ENCODE data around the gene EPB41L3.
"Not testable (repeated sequence)": the region's sequence is repeated elsewhere in the genome, so short reads cannot be mapped to it uniquely, and the experiment has no call there.

The EPB41L3 gene

DNA sequence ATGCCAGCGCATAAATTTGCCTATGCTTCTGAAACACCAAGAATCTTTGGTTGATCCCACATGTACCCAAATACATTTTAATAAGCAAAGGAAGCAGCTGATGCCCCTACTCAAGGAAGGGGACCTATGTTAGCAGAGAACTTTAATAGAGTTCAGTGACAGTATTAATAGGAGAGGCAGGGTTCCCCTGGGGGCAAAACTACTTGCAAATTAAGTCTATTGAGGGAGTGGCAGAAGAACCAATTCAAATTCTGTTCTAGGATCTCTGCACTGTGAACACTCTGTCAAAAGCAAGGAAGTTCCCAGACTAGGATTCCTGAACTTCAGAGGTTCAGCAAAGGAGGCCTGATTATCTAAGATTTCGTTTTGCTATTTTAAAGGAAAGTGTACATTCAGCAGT, 47.5 kb downstream of the EPB41L3 start:
- DNase-seq (ENCODE audit: low read depth) = no peak

- DNase-seq (ENCODE audit: low read depth) = no peak
Measured at GRCh38 chr18:5490753-5491480, 52.9 kb downstream of the EPB41L3 start.

- no peak for DNase-seq (ENCODE audit: low read depth)
Measured at GRCh38 chr18:5488844-5489243, 55.0 kb downstream of the EPB41L3 start.

- not testable (repeated sequence) for DNase-seq (ENCODE audit: low read depth)
Measured at GRCh38 chr18:5488044-5488443, 55.8 kb downstream of the EPB41L3 start.

DNA sequence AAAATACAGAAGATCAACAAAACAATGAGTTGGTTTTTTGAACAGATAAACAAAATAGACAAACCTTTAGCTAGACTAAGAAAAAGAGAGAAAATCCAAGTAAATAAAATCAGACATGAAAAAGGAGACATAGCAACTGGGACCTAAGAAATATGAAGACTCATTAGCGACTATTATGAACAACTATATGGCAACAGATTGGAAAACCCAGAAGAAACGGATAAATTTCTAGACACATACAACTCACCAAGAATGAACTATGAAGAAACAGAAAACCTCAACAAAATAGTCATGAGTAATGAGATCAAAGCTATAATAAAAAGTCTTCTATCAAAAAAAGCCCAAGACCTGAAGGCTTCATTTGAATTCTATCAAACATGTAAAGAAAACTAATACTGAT, 59.3 kb downstream of the EPB41L3 start:
- DNase-seq (ENCODE audit: low read depth) = no peak

DNA sequence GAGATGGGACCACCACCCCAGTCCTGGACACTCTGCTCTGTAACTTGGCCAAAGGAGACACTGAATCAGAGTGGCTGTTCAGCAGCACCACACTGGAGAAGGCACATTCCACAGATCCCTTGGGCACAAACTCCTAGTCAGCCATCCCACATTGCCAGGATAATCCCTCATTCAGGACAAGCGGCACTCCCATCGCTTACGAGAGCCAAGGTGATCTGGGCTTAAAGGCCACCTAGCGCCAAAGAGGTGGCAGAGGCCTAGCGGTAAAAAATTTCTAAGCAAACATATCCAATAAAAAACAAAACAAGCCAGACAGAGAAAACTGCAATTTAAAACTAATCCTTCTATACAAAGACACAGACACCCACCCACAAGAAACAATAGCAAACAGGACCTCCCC, 62.2 kb downstream of the EPB41L3 start:
- no peak for DNase-seq (ENCODE audit: low read depth)

DNA sequence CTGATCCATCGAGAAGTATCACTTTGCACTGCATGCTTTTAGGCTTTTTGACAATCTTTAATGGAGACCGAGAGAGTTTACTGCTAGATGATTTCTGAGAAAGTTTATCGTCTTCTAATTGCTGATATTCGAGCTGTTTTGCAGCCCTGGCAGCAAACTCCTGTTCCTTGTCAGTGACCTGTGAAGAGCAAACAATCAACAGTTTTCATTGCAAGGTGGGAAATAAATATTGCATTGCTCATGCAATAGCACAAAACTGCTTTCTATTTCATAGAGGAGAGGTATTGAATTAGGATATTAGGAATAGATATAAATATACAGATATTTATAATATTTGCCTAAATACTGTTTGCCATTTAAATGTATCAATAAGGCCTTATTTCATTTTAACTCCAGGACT, 65.5 kb downstream of the EPB41L3 start:
- DNase-seq (ENCODE audit: low read depth) = no peak

- DNase-seq (ENCODE audit: low read depth) = no peak
Measured at GRCh38 chr18:5476961-5477800, 66.6 kb downstream of the EPB41L3 start.

GRCh38 chr18:5475267-5475666, 68.5 kb downstream of the EPB41L3 start:
- DNase-seq (ENCODE audit: low read depth) = no peak

GRCh38 chr18:5469340-5469739, 74.5 kb downstream of the EPB41L3 start:
- no peak for DNase-seq (ENCODE audit: low read depth)

DNA sequence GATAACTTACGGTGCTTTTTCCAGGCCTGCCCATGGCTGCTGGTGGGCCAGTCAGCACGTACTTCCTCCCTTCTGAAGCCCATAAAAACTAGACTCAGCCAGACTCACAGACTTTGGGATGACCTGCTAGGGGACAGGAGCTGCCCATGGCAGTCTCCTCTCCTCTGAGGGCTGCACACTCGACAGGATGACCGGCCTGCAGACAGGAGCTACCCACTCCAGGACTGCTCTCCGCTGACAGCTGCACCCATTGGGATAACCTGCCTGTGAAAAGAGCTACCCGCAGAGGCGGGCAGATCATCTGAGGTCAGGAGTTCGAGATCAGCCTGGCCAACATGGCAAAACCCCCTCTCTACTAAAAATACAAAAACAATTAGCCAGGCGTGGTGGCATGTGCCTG, 75.4 kb downstream of the EPB41L3 start:
- no peak for DNase-seq (ENCODE audit: low read depth)

GRCh38 chr18:5467671-5468070, 76.1 kb downstream of the EPB41L3 start:
- no peak for DNase-seq (ENCODE audit: low read depth)

DNA sequence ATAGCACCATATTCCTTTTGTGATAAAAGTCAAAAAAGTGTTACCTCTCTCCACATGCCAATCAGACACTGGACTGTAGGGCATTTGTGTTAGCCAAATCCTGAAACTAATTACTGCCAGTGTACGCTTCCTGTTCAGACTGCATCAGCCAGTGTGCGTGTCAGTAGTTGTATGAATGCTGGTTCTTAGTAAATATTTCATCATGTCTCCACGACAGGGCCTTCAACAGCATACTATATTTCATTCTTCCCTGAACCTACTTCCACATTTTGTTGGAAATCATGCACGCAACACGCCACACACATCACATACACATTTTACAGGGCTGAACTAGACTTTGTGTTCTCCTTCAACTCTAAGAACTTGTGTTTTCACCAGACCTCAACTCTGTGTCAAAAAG, 77.5 kb downstream of the EPB41L3 start:
- no peak for DNase-seq (ENCODE audit: low read depth)

DNA sequence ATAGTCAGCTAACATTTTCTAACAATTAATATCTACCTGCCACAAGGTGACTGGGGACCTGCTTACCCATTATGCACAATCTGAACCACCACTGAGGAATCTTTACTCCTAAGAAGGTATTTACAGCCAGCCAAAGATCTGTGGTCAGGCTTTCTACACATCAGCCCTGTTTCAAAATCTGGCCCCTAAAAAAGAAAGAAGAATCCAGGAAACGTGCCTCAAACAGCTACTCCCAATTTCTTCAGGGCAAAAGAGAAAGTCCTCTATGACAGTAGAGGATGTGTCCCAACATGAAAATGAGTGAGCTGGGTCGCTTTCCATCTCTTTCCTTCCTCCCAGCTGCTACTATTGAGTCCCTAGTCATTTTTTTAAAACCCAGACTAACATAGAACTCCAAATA, 79.5 kb downstream of the EPB41L3 start:
- DNase-seq (ENCODE audit: low read depth) = no peak

DNA sequence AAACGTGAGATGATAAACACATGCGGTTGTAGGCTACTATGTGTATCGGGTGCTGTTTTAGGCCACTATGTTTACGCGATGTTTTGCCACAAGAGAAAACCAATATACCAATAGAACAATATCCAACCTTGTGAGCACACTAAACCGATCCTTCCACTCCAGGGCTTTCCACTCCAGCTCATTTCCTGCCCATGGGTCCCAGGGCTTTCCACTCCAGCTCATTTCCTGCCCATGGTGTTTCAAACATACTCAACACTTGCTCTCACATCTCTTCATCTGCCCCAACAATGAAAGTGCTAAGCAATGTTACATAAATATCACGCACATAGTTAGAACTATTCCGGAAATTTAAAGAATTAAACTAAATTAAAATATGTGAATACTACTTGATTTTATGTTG, 80.0 kb downstream of the EPB41L3 start:
- DNase-seq (ENCODE audit: low read depth) = no peak

DNA sequence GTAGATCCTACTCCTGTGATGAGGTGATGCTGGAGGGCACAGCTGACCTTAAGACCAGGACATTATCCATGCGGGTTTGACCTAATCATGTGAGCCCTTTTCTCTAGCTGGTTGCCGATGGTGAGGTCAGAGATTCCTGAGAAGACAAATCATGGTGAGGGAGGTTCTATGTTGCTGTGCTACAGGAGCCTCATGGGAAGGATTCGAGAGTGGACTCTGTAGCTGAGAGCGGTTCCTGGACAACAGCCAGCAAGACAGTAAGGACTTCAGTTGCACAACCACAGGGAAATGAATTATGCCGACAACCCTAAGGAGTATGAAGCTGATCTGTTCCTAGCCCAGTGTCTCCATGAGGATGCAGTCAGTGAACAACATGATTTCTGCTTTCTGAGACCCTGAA, 80.4 kb downstream of the EPB41L3 start:
- no peak for DNase-seq (ENCODE audit: low read depth)

DNA sequence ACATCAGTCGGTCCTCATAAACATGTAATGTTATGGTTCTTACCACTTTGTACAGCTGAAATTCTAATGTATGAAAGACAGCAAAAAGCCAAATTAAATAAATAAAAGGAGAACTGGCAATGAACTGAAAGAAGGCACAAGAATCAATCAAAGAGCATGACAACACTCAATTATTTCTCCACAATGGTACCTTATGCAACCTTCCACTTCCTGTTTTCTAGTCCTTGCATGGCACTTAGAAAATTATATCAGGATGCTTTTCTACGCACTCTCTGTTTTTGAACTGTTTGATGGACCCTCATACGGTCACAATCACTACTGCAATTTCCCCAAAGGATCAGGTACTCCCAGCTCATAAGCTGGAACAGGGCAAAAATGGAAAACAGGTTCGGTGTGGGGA, 81.6 kb downstream of the EPB41L3 start:
- DNase-seq (ENCODE audit: low read depth) = no peak

GRCh38 chr18:5461041-5461440, 82.8 kb downstream of the EPB41L3 start:
- DNase-seq (ENCODE audit: low read depth) = no peak

GRCh38 chr18:5457462-5457957, 86.3 kb downstream of the EPB41L3 start:
- no peak for DNase-seq (ENCODE audit: low read depth)

- no peak for DNase-seq (ENCODE audit: low read depth)
Measured at GRCh38 chr18:5456577-5457461, 87.0 kb downstream of the EPB41L3 start.

DNA sequence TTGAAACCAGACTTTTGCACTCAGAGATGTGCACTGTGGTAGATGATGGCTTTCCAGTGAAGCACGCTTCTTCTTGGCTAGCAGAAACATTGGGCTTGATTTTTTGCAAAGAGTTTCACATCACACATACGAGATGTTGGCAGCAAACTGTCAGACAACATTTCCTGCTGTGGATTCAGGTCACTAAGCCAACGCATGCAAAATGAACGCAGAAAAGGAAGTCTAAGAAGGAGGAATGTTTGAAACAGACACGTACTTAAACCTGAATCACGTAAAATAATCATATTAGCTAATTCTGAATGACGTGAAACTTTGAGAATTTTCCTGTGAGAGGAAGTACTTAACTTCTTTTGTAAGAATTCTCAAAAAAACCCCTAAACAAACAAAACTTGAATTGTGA, 88.1 kb downstream of the EPB41L3 start:
- no peak for DNase-seq (ENCODE audit: low read depth)

DNA sequence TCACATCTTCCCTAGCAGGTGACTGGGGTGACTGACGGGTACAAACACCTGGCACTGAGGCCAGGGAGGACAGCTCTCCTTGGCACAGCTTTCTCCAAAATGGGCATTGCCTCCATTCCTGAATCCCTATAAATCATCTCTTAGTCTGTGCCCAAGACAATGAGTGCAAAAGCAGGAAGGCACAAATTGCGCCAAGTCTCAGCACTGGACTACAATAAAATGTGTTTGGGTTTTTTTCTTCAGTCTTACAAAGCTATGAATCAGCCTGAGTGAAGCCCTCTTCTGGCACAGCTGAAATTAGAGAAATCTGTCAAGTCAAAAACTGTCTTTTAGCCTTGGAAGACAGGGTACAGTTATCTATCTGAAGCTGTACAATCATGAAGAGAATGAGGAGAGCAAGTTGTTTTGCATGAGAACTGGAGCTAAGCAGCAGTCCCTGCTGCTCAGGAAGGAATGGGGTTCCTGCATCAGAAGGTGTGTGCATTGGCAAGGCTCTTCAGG, 90.8 kb downstream of the EPB41L3 start:
- DNase-seq (ENCODE audit: low read depth) = no peak
